Activated B cell treated with CpG ODN at 0.5 μM for 24 hours (primary cell): ENCODE measurements around the gene ZSCAN26. TPM values are rescaled to one million over a fixed set of nuclear protein-coding genes. Genes with fewer than 3 reads are reported as not detected.
"Not testable (repeated sequence)": the region's sequence is repeated elsewhere in the genome, so short reads cannot be mapped to it uniquely, and the experiment has no call there.

Source experiments
- ATAC-seq: fragments of 200-7000 bp; cut with Tn5 transposase; one replicate; pipeline ENCODE4 v1.10.0; 2021; ENCODE audit warnings: low read depth, mild to moderate bottlenecking, moderate library complexity
- CTCF ChIA-PET: fragments of 350-600 bp; sonication (Branson Sonifier 250); formaldehyde crosslinking; loops from one replicate; lab custom pipeline; 2021; ENCODE audit warnings: antibody characterized with exemption; lab: Charles Lee
- POLR2A ChIA-PET: fragments of 350-600 bp; sonication (Branson Sonifier 250); formaldehyde crosslinking; loops from one replicate; lab custom pipeline; 2021; ENCODE audit warnings: antibody characterized with exemption; lab: Charles Lee
- DNase-seq: peaks from one replicate; pipeline ENCODE4 v3.0.0; 2022
- H3K27ac Mint-ChIP-seq: one replicate; pipeline ENCODE4 v1.8.0; 2020; ENCODE audit warnings: mixed read lengths
- H3K27me3 Mint-ChIP-seq: one replicate; pipeline ENCODE4 v1.8.0; 2021; ENCODE audit warnings: mixed read lengths
- H3K36me3 Mint-ChIP-seq: one replicate; pipeline ENCODE4 v1.8.0; 2021; ENCODE audit warnings: low read depth, mixed read lengths
- H3K4me1 Mint-ChIP-seq: one replicate; pipeline ENCODE4 v1.8.0; 2021; ENCODE audit warnings: mixed read lengths
- H3K4me3 Mint-ChIP-seq: one replicate; pipeline ENCODE4 v1.8.0; 2020; ENCODE audit warnings: mild to moderate bottlenecking, mixed read lengths
- H3K9me3 Mint-ChIP-seq: one replicate; pipeline ENCODE4 v1.8.0; 2020; ENCODE audit warnings: mixed read lengths
- CTCF ChIP-seq: fragments of 200-600 bp; IDR thresholded peaks from one replicate; pipeline ENCODE4 v1.8.0; 2022; ENCODE audit warnings: antibody characterized with exemption, mild to moderate bottlenecking
- intact Hi-C: fragments of 100-400 bp; cut with micrococcal nuclease; formaldehyde crosslinking; loops from one replicate; pipeline ENCODE4 v1.15.1; 2024
- total RNA-seq: library from RNA; stranded (reverse); gene quantifications from 2 replicates; pipeline ENCODE4 v1.2.3, GENCODE V29; 2022

The ZSCAN26 gene
- total RNA-seq, 1 donor from 2014 or later, result 16.0 TPM

GRCh38 chr6:28311139-28311823, 44.3 kb downstream of the ZSCAN26 start:
- CTCF ChIA-PET, result no interaction called here

GRCh38 chr6:28312939-28313338, 46.0 kb downstream of the ZSCAN26 start:
- H3K27ac Mint-ChIP-seq, result no peak overlapping the region
- CTCF ChIA-PET, result no interaction called here
- no peaks in the 10 kb centered on the region for H3K36me3 Mint-ChIP-seq
- ATAC-seq, result no peak
- TF ChIP-seq CTCF, result no peak
- intact Hi-C loops, result no loop called here
- DNase-seq, result no peak
- H3K4me1 Mint-ChIP-seq, result no peaks in the 10 kb centered on the region
- POLR2A ChIA-PET, result no interaction called here
- no peak overlapping the region for H3K4me3 Mint-ChIP-seq
- no peaks in the 10 kb centered on the region for H3K9me3 Mint-ChIP-seq
- peaks cover 4% of the 10 kb centered on the region for H3K27me3 Mint-ChIP-seq

More at GRCh38 chr6:28311139-28311823, 44.3 kb downstream of the ZSCAN26 start:
- ATAC-seq (no peak), DNase-seq (no peak)
- POLR2A ChIA-PET, result no interaction called here
- TF ChIP-seq CTCF, result no peak
- no peak overlapping the region for H3K27ac Mint-ChIP-seq
- intact Hi-C loops, result no loop called here
- H3K9me3 Mint-ChIP-seq, result peaks cover 2% of the 10 kb centered on the region
- no peaks in the 10 kb centered on the region for H3K36me3 Mint-ChIP-seq
- peaks cover 4% of the 10 kb centered on the region for H3K27me3 Mint-ChIP-seq
- no peaks in the 10 kb centered on the region for H3K4me1 Mint-ChIP-seq
- H3K4me3 Mint-ChIP-seq, result no peak overlapping the region

- Mint-ChIP-seq H3K36me3 (no peaks in the 10 kb centered on the region), H3K4me1 (no peaks in the 10 kb centered on the region), H3K4me3 (no peak overlapping the region), H3K9me3 (peaks cover under 1% of the 10 kb centered on the region), H3K27me3 (peaks cover 4% of the 10 kb centered on the region), H3K27ac (no peak overlapping the region)
- no peak for TF ChIP-seq CTCF
- ChIA-PET POLR2A (no interaction called here), CTCF (no interaction called here)
- DNase-seq, result no peak
- intact Hi-C loops, result no loop called here
- no peak for ATAC-seq
Measured at GRCh38 chr6:28315628-28316027, 48.7 kb downstream of the ZSCAN26 start.

GRCh38 chr6:28317866-28318265, 50.9 kb downstream of the ZSCAN26 start:
- POLR2A ChIA-PET, DNase-seq, H3K36me3 Mint-ChIP-seq, CTCF ChIA-PET, H3K4me3 Mint-ChIP-seq, intact Hi-C loops, H3K27ac Mint-ChIP-seq, ATAC-seq, H3K9me3 Mint-ChIP-seq, H3K4me1 Mint-ChIP-seq, H3K27me3 Mint-ChIP-seq: not testable (repeated sequence)

- POLR2A ChIA-PET, result no interaction called here
- Mint-ChIP-seq H3K36me3 (peaks cover 20% of the 10 kb centered on the region), H3K4me1 (no peaks in the 10 kb centered on the region), H3K4me3 (no peak overlapping the region), H3K27me3 (no peaks in the 10 kb centered on the region), H3K9me3 (peaks cover 30% of the 10 kb centered on the region), H3K27ac (no peak overlapping the region)
- DNase-seq (no peak), ATAC-seq (no peak)
- no peak for TF ChIP-seq CTCF
- CTCF ChIA-PET, result no interaction called here
- intact Hi-C loops, result no loop called here
Measured at GRCh38 chr6:28322661-28323060, 55.7 kb downstream of the ZSCAN26 start.
